Measurements from ENCODE around the gene MPG.
A peak's percentile ranks its signal among the peaks of the same experiment; 100 is the strongest.

Gene MPG

GRCh38 chr16:97822-98221, 19.8 kb downstream of the MPG start:
- TF ChIP-seq CTCF (IDR thresholded peaks at IDR 0.05) = no peak
- Histone ChIP-seq H3K4me3 (no peak overlapping the region), H3K27ac (peak overlapping the region in 1 of 2 donors; percentile 49)
- no peak for DNase-seq (ENCODE audit: low spot score)

GRCh38 chr16:100989-101388, 23.0 kb downstream of the MPG start:
- Histone ChIP-seq H3K27ac (peak overlapping the region; percentile 88 to 90), H3K4me3 (peak overlapping the region; percentile 37)
- DNase-seq (ENCODE audit: low spot score) = no peak
- TF ChIP-seq CTCF (IDR thresholded peaks at IDR 0.05) = no peak

DNA sequence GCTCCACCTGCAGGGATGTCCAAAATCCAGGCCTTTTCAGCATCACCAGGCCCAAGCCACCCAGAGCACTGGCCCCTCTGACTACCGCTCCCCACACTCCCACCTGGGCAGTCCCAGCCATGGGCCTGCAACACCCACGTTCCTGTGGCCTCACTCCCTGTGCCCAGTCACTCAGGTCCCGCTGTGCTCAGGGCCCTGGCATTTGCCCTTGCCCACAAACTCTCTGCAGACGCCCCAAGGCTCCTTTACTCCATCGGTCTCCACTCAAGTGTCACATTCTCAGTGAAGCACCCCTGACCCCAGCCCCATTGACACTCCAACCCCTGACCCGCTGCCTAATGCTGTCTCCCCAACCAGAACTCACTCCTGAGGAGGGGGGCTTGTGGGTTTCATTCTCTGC, 23.6 kb downstream of the MPG start:
- H3K27ac ChIP-seq = peak overlapping the region; percentile 88 to 90
- H3K4me3 ChIP-seq = peak overlapping the region; percentile 37
- TF ChIP-seq CTCF (IDR thresholded peaks at IDR 0.05) = no peak
- peak; percentile 78 for DNase-seq (ENCODE audit: low spot score)

DNA sequence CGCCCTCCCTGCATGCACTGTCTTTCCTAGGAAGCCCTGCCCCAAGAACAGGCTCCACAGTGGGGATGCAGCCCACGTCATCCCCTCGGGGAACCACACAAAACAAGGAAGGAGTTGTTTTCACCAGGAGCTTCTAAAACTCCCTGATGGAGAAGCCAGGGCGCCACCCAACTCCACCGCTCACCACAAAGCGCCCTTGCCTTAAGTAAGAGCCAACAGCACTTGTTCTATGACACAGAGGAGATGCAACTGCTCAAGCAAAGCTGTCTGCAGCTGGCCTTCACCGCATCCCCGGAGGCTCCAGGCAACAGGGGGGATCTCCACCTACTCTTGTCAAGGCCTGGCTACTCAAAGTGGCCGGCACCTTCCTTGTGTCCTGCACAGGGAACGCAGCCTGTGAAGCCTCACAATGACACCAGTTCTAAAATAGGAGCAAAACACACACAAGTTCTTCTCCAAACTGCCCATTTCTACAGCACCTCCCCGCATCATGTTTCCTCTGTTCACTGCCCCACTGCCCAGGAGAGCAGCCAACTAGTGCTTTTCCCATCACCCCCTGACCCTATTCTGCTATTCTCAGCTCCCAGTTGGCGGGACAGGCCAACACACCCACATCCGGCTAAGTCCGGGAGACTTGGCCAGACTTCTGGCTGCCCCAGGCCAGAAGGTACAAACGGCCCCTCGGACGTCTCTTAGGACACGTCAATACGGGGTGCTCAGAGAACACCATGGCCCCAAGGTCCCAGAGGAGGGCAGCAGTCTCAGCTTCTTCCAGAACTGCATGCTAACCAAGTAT, 24.2 kb downstream of the MPG start:
- Histone ChIP-seq H3K27ac (peak overlapping the region; percentile 88 to 90), H3K4me3 (peak overlapping the region; percentile 37)
- peak; percentile 97 for DNase-seq (ENCODE audit: low spot score)
- no peak for TF ChIP-seq CTCF (IDR thresholded peaks at IDR 0.05)

DNA sequence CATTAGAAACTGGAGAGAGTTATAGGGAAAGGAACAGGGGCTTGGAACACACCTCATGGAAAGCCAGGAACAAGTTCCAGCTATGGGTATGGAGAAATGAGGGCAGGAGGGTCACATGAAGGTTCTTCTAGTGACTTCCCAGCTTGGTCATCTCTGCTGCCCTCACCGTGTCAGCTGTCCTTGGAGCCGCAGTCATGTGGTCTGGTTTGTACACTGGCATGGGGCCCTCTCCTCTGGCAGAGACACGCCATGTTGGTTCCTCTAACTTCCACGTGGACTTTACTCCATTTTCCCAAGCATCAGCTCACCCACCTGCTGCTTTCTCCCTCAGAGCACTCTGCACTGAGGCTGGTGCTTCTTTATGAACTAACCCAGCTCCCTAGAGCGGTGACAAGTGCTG, 26.3 kb downstream of the MPG start:
- Histone ChIP-seq H3K27ac (peak overlapping the region; percentile 70 to 90), H3K4me3 (no peak overlapping the region)
- no peak for TF ChIP-seq CTCF (IDR thresholded peaks at IDR 0.05)
- DNase-seq (ENCODE audit: low spot score) = no peak

GRCh38 chr16:104928-105327, 26.9 kb downstream of the MPG start:
- no peak for DNase-seq (ENCODE audit: low spot score)
- peak overlapping the region; percentile 70 to 90 for H3K27ac ChIP-seq
- no peak overlapping the region for H3K4me3 ChIP-seq
- no peak for TF ChIP-seq CTCF (IDR thresholded peaks at IDR 0.05)

GRCh38 chr16:105521-105920, 27.5 kb downstream of the MPG start:
- Histone ChIP-seq H3K4me3 (no peak overlapping the region), H3K27ac (peak overlapping the region in 1 of 2 donors; percentile 30)
- DNase-seq (ENCODE audit: low spot score) = no peak
- no peak for TF ChIP-seq CTCF (IDR thresholded peaks at IDR 0.05)

Data from coronary artery (tissue), 2 donors.